T-helper 1 cell (primary cell): ENCODE data around the gene CHMP2A.
A peak's percentile ranks its signal among the peaks of the same experiment; 100 is the strongest.

Experiments used
- DNase-seq, 5 donors: peaks; one replicate each; pipeline ENCODE4 v3.0.0-alpha.2; 2012 to 2020

Gene CHMP2A

DNA sequence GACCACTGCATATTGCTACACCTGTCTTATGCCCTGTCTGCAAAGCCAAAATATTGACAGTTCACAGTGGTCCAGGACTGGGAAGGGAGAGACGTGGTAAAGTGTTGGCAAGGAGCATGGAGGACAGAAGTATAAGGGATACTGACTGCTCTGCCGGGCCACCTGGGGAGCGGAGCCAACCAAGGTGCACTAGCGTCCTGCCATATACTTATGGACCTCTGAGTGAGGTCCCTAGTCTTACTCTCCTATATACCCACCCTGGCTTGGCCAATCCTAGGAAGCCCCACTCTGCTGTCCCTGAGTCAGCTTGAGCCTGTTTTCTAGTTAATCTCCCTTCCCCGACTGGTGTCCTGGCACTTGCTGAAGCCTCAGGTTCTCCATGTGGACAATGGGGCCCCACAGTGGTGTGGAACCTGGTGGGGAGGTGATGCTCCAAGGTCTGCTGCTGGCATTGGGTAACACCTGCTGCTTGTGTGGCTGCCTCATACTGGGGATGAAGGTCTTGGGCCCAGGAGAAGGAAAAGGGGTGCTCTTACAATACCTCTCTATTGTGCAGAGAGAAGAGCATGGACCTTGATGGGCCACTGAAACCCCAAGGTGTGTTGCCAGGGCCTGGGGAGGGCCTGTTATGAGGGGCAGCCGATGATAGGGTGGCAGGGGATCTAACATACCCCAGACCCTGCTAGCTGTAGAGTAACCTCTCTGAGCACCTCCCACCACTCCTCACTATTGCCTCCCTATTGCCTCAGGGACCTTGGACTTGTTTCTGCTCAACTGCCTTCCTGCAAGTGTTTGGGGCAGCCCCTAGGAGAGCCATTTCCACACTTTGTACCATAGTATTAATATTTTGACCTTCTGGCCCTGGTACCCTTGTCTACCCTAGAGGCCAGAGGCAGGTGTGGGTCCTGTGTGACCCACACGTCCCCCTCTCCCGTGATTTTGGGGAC is 17.8 kb downstream of the CHMP2A start:
- DNase-seq: no peak

GRCh38 chr19:58535857-58536256 is 19.0 kb downstream of the CHMP2A start:
- DNase-seq: no peak

GRCh38 chr19:58531034-58531840 is 23.7 kb downstream of the CHMP2A start:
- no peak for DNase-seq

- no peak for DNase-seq
Observed at GRCh38 chr19:58529405-58529804, 25.5 kb downstream of the CHMP2A start.

- DNase-seq: no peak
Observed at GRCh38 chr19:58522709-58523108, 32.2 kb downstream of the CHMP2A start.

DNA sequence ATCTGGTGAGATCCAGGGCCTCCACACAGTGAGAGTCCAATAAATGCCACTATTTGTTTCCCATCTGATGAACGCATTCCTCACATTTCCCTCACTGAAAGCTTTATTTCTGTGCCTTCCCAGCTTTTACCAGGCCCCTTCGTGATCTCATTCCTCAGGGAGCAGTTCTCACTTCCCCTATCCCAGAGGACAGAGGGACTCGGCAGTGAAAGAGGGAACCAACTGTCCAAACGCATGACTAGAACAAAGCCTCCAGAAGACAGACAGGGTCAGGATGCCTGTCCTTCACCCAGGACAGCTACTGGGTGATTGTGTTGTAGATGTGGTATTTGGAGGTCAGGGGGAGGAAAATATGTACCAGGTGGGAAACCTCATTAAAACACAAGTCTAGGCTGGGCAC is 33.3 kb downstream of the CHMP2A start:
- DNase-seq: no peak

DNA sequence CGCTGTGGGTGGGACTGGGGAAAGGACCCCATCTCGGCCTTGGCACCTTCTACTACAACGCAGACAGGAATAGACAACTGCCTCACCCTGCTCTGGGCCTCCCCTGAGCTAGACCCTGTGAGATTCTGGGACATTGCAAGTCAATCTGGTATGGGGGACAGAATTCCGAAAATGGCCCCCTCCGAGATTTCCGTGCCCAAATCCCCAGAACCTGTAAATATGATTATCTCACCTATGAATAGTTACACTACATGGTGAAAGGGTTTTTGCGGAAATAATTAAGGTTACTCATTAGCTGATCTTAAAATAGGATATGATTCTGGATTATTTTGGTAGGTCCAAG is 34.7 kb downstream of the CHMP2A start:
- DNase-seq: no peak

GRCh38 chr19:58519355-58520256 is 35.3 kb downstream of the CHMP2A start, which contains the start of gene ZBTB45:
Gene ZBTB45, minus strand, starts transcription at chr19:58519810. Its CDS starts 2,137 bp downstream, at chr19:58517673.
- DNase-seq: peak; percentile 79 to 96 (median 83)

DNA sequence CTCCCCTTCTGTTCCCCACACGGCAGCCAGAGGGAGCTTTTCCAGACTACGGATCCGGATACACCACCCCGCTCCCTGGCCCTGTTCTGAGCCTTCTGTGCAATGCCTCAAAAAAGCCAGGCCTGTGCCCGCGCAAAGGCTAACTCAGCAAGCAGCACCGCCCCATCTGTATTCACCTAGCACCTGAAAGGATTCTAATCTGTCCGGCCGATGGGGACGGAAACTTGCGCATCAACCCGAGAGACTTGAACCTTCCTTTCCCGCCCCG is 35.9 kb downstream of the CHMP2A start:
- peak in 3 of 5 donors; percentile 36 to 65 (median 42) for DNase-seq

DNA sequence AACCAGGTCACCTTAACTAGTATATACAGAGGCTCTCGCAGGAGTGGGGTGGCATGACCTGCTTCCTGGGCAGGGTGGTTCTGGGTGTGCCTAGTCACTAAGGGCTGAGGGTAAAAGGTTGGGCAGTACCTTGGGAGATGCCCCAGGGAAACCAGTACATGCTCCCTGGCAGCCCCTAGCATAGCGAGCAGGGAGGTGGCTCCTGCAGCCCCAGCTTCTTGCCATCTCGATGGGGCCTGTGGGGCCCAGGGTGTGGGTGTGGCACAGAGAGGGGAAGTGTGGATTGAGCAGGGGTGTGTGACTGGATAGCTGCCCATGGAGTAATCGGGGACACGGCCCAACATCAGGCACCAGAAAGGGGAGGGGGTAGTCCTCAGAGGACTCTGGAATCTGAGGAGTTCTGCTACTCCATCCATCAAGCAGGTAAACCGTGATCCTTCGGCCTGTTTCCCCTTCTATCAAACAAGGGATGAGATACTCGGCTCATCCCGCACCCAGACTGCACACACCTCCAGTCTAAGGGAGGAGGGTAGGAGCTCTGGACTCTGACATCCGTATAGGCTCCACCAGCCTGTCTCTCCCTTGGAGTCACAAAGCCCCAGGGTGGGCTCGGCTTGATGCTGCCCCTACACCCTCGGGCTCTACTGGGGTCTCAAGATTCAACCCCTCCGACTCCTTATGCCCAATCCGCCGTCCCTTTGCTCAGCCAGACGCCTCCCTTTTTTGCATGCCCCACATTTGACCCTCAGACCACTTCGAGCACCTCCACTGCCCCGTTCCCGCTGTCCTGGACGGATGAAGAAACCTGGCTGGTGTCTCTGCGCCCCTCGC is 36.4 kb downstream of the CHMP2A start:
- no peak for DNase-seq

- no peak for DNase-seq
Observed at GRCh38 chr19:58516964-58517833, 37.7 kb downstream of the CHMP2A start.

DNA sequence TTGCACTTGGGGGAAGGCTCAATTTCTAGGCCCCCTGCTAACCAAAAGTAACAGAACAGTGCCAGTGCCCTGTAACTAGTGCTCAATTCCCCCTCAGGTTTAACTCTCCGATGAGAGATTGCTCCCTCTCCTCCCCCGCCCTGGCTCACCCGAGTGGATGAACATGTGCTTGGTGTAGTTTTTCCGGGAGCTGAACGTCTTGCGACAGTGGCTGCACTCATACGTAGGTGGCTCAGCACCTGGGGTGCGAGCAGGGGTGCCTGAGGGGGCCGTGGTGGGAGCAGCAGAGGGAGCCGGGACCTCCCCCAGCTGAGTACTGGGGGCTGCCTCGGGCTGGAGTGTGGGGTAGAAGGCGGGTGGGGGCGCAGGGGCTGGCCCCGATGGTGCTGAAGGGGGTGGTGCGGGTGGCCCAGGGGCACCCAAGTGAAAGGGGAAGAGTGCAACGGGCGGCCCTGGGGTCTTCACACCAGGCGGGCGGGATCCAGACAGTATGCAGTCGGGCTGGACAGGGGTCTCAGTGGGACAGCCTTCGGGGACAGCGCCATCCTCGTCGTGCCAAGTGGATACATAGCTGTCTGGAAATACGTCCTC is 38.6 kb downstream of the CHMP2A start:
- no peak for DNase-seq

DNA sequence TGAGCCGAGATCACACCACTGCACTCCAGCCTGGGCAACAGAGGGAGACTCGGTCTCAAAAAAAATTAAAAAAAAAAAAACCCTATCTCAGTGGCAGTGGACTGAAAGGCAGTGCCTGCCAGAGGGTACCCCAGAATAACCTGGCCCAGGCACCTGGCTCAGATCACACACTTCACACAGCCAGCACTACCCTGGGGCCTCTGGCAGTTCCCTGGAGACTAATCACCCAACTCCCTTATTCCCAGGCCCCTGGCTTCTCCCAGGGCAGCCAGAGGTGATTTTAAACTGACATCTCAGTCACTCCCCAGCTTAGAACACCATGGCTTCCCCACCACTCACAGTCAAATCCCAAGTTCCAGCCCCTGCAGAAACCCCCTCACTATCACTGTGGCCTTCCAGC is 39.6 kb downstream of the CHMP2A start:
- DNase-seq: no peak

DNA sequence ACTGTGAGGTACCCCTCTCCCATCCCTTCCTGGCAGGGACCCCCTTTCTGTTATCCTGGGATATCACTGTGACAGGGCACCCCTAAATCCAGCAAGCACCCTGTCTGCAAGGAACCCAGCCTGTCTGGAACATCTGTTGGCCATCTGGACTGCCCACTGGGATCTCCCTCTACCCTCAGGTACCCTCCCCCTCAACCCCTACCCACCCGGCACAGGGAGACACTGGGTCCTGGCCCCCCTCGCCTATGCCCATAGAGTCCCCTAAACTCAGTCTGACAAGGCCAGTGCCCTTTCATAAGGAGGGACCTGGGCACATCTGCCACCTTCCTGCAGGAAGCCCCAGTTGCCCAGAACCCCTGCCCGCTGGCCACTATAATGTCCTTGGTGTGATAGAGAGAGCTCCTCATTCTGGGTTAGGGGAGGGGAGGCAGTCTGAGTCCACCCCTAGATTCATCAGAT is 40.3 kb downstream of the CHMP2A start:
- DNase-seq: no peak

- peak; percentile 88 to 97 (median 91) for DNase-seq
Observed at GRCh38 chr19:58513694-58514563, 41.0 kb downstream of the CHMP2A start.

DNA sequence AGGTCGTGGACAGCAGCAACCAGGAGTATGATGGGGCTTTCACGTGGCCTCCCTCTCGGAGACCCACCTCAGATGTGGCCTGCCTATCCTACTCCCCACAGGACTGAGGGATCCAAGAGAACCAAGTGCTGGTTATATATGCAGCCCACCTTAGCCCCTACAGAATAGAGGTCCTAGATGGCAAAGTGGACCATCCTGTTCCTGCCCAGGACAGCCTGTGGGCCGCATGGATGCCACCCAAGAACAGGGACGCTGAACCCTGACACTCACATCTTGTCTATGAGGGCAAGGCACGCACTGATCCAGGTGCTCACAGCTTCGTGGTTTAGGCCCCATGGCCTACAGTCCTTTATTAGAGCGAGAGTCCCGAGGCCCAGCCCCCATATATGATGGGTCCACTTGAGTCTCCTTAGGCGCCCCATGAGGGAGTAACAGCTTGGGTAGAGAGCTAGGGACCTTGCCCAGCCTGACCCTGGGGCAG is 41.7 kb downstream of the CHMP2A start:
- no peak for DNase-seq

DNA sequence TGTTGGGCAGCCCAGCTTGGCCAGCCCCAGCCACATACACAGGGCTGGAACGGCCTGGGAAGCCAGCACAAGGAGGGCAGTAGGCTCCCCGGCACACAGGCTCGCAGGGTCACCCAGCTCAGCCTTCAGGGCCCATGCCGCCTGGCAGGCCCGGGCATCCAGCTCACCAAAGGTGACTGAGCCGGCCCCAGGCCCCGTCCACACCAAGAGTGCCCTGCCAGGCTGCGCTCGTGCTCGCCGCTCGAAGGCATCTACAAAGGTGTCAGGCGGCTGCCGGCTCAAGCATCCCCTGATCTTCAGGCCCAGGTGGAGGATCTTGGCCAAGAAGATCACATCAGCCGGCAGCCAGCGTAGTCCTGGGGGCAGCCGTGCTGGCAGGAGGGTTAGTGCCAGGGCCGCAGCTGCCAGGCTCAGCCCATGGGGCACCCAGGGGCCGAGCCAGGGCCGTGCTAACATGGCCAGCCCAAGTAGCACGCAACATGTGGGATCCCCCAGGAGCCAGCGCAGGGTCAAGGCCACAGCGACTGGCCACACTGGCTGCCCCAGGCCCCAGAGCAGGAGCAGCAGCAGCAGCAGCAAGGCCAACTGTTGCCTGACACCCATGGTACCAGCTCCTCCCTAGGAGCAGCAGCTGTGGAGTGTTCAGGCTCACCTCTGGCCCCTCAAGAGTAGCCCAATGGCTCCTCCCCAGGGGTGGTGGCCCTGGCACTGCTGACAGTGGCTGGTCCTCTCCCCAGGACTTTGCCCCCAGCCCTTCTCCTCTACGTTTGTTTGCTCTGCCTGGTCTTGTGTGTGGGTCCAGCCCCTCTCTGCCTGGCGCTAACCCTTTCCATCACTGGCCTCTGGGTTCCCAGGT is 43.3 kb downstream of the CHMP2A start, which contains the start of gene SLC27A5:
TSS of gene SLC27A5 (minus strand) at position 640 of the 856 bp plus-strand sequence. CDS start at position 603, 37 bp downstream.
- DNase-seq: no peak
